ENCODE data around the gene DENND4A.

DENND4A gene

DNA sequence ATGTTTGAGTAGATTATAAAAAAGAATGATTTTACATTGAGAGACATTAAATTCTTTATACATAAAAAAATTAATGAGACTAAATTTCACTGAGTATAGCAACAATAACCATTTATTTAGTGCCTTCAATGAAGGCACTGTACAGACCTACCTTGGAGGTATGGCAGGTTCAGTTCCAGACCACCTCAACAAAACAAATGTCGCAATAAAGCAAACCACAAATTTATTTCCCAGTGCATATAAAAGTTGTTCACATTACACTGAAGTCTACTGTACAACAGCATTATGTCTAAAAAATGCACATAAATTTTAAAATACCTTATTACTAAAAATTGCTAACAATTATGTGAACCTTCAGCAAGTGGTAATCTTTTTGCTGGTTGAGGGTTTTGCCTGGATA is 111.5 kb downstream of the DENND4A start:
- no peak for DNase-seq (ENCODE audit: low spot score)

DNA sequence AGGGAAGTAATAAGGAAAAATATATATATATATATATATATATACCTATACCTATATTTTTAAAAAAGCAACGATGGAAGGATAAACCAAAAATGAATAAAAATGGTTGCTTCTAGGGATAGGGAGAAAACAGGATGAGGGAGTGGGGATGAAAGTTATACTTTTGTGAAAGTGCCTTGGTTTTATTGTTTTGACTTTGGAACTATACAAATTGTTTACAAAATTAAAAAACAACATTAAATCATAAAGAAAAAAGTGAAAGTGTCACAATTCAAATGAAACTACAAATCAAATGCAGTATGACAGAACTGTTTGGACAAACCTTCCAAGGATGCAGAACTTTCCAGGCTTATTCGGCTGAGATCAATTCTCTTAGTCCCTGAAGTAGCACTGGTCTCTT is 116.0 kb downstream of the DENND4A start:
- no peak for DNase-seq (ENCODE audit: low spot score)

DNA sequence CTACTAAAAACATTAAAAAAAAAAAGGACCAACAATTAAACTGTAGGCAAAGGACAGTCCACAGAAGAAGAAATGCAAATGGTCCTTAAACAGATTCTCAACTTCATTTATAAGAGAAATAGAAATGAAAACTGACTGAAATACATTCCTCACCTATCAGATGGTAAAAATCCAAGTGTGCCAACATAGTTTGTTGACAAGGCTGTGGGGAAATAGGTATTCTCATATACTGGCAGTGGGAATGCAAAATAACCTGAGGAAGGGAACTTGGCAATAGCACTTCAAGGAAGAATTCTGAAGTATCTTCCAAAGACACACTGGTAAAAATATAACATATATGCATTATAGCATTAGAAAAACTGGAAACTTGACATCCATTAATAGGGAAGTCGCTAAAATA is 116.5 kb downstream of the DENND4A start:
- DNase-seq (ENCODE audit: low spot score) = no peak

DNA sequence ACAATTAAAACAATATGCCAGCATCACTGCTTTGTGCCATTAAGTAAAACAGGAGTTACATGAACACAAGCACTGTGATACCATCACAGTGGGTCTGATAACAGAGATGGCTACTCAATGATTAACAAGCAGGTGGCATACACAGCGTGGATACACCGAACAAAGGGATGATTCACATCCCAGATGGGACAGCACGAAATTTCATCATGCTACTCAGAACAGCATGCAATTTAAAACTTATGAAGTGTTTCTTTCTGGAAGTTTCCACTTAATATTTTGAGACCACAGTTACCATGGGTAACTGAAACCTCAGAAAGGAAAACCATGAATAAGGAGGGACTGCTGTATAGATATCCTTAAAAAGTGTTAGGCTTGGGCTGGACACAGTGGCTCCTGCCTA is 125.8 kb downstream of the DENND4A start:
- no peak for DNase-seq (ENCODE audit: low spot score)

DNA sequence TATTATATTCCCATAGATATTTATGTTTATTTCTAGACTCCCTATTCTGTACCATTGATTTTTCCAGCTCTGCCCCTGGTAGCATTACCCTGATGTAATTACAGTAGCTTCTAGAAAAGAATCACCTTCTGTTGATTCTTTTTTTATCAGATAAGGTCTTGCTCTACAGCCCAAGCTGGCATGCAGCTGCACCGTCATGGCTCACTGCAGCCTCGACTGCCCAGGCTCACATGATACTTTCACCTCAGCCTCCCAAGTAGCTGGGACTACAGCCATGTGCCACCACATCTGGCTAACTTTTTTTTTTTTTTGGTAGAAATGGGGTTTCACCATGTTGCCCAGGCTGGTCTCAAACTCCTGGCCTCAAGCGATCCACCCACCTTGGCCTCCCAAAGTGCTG is 128.6 kb downstream of the DENND4A start:
- DNase-seq (ENCODE audit: low spot score) = no peak

DNA sequence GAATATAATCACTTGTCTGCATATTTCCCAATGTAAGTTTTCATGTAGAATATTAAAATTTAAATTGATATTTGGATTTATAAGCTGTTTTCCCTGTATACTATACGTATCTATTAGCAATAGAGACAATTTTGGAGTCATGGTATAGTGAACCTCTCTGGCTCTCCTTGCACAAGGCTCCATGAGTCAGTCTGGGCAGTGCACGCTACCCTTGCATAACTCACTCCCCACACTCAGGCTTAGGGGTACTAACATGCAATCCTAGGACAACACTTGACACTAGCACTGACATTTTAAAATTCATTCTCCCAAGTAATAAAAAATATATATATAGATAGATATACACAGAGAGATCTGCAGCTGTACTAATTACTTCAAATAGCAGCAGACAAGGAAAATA is 131.2 kb downstream of the DENND4A start:
- no peak for DNase-seq (ENCODE audit: low spot score)

DNA sequence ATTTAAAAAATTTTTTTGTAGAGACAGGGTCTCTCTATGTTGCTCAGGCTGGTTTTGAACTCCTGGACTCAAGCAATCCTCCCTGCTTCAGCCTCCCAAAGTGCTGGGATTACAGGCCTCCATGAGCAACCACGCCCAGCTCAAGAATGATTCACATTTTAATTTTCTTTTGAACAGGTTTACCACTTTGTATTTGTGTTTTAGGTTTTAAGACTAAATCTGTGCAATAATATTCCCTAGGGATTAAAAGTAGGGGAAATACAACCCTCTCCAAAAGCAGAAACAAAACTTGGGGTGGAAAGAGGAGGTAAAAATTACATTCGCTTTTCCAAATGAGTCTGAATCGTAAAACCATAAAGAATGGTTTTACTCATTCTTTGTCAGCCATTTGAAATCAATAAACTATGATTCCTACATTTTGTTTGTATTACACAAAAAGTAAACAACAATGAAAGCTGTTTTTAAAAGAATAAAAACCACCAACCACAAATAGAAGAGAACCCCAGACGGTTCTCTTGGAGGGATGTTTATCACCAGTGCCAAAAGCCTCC is 132.5 kb downstream of the DENND4A start:
- DNase-seq (ENCODE audit: low spot score) = no peak

DNA sequence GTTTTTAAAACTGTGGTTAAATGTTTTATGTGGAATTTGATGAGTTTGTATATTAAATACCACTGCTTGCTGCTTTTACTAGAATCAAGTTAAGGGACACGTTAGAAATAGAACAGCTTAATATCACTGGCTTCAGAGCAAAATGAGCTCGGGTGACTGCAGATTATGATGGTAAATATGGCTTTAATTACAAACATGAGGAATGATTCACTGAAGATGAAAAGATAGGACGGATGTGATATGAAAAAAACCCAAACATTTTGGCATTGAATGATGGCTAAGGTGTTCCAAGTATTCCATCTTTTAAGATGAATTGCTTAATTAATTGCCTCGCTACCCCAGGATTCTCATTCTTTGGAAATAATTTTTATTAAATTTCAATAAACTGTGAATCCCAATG is 136.6 kb downstream of the DENND4A start:
- no peak for DNase-seq (ENCODE audit: low spot score)

DNA sequence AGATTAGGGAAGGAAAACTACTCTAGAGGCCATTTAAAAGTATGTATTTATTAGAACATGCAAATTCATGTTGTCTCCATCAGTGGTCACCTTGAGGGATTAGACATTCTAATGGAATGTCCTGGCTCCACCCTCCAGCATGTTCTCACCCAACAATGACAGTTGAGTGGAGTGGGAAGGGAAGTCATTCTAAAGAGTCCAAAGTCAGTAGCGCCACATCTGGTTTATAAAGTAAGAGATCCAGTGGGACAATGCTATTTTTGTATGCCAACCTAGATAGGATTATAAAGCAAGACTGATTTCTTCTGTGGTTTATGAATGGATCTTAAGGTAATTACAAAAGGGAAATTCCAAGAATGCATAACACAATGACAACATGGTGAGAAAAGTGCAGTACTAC is 137.1 kb downstream of the DENND4A start:
- DNase-seq (ENCODE audit: low spot score) = no peak

DNA sequence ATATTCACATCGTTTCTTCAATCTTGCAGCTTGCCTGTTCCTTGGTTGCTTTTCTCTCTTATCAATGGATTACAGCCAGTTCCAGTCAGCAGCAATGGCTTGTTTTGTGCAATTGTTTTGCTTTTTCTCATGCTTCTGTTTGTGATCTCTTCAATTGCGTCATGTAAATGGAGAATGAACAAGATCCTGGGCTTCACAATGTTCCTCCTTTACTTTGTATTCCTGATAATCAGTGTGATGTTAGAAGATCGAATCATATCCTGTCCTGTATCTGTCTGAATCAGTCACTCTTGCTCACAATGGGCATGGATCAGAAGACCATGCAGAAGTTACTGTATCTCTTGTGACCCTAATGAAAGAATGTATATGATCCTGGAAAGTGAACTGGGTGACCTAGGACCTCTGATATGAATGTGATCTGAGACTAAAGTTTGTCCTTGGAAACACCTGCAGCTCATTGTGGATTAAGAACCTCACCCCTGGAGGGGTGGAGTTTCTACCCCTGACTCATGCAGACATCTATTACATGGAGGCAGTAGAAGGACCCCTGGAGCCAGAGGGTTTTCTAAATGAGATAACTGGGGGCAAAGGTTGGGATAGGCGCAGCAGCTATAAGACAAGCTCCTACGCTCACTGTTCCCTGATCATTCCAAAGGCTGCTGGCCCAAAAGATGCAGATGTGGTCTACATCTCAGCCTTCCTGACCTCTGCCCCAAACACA is 138.1 kb downstream of the DENND4A start:
- DNase-seq (ENCODE audit: low spot score) = no peak

DNA sequence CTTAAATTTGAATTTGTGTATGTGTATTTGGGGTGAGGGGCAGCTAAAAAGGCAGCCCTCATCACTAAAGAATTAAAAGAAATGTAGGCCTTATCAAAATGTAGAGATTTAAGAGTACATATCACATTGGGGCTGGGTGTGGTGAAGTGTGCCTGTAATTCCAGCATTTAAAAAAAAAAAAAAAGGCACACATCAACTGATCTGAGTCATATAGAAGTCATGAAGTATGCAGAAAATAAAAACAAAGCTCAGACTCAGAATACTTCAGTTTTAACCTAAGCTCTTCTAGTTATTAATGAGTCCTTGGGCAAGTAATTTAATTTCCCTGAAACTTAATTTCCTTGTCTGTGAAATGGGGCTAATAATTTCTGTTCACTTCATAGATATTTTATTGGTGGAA is 138.8 kb downstream of the DENND4A start:
- DNase-seq (ENCODE audit: low spot score) = no peak

DNA sequence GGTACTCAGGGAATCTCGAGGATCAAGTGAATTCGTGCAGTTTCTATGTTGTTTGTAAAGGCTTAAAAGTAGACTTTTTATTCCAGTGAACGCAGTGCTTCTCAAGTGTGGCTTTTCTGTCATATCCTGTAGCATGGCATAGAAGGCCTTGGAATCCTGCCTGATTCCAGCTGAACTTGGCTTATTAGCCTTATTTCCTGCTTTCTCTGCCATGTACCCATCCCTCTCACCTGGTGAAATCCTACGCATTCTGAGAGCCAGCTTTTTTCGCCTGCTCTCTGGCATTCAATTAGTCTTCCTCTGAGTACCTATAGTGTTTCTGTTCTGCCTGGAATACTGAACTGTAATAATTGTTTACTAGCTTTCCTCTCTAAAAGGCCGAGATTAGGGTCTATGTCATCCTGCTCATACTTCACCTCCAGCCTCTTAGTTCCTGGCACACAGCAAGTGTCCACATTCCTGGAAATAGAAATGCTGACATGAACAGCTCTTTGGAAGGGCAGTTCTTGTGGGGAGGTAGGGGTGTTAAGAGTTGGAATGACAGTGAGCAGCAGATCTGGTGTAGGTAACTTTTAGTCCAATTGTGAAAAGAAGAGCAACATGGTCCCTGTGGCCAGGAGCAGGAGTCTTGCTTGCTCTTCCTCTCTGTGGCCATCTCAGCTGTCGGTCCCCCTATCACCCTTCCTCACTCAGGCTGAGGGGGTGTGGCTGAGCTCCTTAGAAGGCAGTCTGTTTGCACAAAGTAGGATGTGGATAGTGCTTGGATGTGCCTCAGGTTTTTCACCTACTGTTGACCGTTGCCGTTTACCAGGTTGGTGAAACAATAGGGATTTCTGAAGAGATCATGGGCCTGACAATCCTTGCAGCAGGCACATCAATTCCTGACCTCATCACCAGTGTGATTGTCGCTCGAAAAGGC is 140.0 kb downstream of the DENND4A start:
- no peak for DNase-seq (ENCODE audit: low spot score)

DNA sequence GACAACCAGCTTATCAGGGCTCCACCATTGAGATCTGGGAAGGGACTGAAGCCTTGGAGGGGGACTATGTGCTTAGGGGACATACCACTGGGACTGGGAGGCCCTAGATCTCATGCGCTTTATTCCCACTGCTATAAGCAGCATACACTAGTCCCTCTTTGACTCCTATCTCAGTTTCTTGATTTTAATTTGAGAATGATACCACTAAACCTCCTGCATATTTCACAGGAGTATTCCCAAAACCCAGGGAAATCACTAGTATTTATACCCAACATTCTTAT is 141.1 kb downstream of the DENND4A start:
- no peak for DNase-seq (ENCODE audit: low spot score)

DNA sequence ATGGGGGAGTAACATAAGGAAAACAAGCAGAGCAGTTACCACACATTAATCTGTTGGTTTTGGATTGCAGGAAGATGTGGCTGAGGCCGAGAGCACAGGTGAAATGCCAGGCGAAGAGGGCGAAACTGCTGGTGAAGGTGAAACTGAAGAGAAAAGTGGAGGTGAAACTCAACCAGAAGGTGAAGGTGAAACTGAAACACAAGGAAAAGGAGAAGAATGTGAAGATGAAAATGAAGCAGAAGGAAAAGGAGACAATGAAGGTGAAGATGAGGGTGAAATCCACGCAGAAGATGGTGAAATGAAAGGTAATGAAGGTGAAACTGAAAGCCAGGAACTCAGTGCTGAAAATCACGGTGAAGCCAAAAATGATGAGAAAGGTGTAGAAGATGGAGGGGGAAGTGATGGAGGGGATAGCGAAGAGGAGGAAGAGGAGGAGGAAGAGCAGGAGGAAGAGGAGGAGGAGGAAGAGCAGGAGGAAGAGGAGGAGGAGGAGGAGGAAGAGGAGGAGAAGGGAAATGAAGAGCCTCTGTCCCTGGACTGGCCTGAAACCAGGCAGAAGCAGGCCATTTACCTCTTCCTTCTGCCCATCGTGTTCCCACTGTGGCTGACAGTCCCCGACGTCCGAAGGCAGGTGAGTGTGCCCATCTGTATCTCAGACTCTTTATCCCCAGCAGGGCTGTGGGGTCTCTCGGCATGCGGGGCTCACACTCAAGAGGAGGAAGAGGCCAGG is 141.6 kb downstream of the DENND4A start:
- no peak for DNase-seq (ENCODE audit: low spot score)

DNA sequence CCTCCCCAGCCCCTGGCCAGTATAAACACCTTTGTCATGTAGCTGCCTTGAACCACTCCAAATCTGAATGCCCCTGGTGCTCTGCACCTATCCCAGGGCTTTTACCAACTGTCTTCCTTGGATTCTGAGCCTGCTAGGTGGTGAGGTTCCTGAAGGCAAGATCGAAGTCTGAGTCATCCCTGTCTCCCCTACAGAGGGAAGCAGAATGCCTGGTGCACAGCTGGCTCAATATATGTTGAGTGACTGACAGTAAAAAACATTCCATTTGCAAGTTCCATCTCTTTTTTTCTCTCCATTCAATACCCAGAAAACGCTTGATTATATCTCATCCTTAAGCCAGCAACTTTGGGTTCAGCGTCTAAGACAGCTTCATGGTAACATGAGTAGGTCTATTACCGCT is 145.6 kb downstream of the DENND4A start:
- DNase-seq (ENCODE audit: low spot score) = no peak

DNA sequence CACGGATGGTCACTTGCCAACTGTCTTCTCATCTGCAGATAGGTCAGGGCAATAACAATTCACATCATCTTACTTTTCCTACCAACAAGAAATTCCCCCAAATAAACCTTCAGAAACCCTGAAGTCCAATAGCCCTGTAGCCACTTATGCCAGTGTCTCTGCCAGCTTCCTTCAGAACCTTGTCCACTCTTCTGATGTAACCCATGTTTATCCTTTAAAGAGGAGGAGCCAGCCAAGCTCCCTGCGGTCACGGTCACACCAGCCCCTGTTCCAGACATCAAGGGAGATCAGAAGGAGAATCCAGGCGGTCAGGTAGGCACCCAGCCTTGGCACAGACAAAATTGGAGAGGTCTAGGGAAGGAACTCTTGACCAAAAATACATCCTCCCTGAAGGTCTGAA is 146.7 kb downstream of the DENND4A start:
- no peak for DNase-seq (ENCODE audit: low spot score)

DNA sequence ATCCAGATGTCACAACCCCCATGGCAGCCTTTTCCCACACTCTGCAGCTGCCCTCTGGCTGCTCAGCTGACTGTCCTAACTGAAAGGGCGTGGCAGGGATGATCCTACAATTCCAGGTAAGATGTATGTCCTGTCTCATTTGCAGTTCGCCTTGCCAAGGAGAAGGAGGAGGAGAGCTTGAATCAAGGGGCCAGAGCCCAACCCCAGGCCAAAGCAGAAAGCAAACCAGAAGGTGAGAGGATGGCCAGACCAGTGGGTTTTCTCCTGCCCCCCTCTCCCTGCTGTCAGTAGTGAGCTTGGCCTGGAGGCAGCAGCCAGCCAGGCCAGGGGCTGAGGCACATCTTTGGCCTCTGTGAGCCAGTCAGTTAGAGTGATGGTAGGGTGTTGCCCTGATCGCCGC is 147.8 kb downstream of the DENND4A start:
- no peak for DNase-seq (ENCODE audit: low spot score)

DNA sequence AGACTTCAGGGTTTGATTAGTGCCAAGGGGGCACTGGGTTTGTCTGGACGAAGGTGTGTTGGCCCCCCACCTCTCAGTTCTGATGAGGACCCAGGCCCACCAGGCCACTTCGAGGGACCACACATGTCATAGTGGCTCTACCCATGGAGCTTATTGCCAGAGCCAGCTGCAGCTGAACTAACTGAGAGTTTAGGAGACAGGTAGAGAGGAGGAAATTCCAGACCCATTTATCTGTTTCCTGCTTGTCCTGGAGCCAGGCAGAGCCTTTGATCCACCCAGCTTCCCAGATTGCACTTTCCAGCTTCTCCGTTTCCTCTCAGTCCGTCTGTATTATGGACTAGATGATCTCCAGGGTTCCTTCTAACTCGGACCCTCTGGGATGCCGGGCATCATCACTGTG is 149.5 kb downstream of the DENND4A start:
- no peak for DNase-seq (ENCODE audit: low spot score)

DNA sequence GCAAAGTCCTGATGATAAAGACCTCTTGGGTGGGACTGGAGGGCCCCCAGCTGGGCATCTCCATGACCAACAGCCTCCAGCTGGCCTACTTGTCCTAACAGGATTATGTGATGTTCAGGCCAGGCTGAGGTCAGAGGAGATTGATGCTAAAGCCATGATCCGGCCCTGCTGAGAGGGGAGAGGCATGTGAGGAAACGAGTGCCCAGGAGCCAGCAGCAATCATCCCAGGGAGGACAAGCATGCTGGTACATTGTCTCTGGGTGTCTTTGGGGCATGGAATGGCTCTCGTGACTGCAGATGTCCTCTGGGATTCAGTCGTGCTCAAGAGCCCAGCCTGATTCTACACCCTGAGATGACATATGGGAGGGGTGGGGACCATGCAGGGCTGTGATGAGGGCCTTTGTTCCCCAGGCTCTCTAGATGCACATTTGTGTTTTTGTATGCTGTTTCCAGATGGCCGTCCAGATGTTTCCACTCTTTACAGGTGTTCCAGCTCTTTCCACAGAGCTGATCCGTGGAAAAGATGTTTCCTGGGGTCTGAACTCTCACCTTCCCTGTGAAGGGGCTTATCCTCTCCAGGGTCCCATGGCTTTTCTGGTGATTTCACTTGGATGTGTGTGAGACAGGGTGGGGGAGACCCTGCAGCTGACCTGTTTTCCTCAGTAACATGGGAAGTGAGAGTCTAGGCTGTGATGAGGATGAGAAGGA is 150.2 kb downstream of the DENND4A start:
- DNase-seq (ENCODE audit: low spot score) = peak; percentile 80

DNA sequence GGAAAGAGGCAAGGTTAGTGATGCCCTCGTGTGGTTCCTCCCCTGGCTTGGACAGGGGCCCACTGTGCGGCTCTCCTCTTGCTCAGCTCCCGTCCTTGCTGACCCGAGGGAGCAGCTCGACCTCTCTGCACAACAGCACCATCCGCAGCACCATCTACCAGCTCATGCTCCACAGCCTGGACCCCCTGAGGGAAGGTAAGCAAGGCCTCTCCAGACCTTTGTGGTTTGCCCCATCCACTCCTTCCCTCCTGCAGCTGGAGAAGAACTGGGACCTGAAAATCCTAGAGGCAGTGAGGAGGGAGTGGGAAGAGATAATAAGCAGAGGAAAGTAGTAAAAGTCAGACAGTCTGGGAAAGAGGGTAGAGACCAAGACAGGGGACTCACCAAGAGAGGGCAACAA is 152.6 kb downstream of the DENND4A start:
- DNase-seq (ENCODE audit: low spot score) = no peak

DNA sequence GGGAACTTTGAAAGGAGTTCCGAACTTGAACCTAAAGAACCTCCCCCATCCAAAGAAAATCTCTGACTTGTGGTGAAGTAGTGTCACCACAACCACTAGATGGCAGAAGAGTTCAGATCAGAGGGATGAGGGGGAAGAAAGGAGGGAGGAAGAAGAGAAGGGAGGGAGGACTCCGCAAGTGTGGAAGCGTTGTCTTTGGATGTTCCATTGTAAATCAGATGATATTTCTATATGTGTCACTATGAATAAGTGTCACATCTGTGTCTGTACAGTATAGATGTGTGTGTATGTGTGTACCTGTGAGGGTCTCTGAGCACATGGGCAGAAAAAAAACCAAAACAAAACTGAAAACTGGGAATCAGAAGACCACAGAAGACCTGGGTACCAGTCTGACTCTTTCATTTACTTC is 153.4 kb downstream of the DENND4A start:
- DNase-seq (ENCODE audit: low spot score) = peak; percentile 79

DNA sequence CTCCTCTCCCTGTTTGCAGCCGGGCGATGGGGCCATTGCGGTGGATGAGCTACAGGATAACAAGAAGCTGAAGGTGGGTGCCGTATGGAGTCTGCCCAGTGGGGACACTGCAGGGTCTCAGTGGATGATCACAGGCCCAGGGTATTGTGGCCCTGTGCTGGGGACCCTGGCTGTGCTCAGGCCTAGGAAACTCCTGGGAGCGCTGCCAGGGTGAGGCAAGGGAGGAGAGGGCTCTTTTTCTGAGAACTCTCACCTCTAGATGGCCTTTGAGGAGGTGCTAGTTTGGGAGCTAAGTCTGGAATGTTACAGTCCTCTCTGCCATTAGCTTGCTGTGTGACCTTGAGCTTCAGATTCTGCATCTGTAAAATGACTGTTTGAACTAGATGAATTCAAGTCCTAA is 154.0 kb downstream of the DENND4A start:
- no peak for DNase-seq (ENCODE audit: low spot score)

All from SK-N-DZ (cell line).